Neural progenitor cell (in vitro differentiated cells): ENCODE data around the gene GADL1.

Source experiments
- CTCF ChIP-seq: fragments of 200-600 bp; sonication (generic); IDR thresholded peaks from 2 replicates; pipeline ENCODE4 v1.5.1; 2017; ENCODE audit warnings: antibody characterized with exemption, mild to moderate bottlenecking
- EZH2 ChIP-seq: fragments of 200-600 bp; sonication (generic); IDR thresholded peaks from 2 replicates; pipeline ENCODE4 v1.6.1; 2017; ENCODE audit warnings: antibody characterized with exemption, mild to moderate bottlenecking, moderate library complexity
- EZH2phosphoT487 ChIP-seq: fragments of 200-600 bp; sonication (generic); IDR thresholded peaks from 2 replicates; pipeline ENCODE4 v1.6.1; 2017; ENCODE audit warnings: antibody characterized with exemption

DNA sequence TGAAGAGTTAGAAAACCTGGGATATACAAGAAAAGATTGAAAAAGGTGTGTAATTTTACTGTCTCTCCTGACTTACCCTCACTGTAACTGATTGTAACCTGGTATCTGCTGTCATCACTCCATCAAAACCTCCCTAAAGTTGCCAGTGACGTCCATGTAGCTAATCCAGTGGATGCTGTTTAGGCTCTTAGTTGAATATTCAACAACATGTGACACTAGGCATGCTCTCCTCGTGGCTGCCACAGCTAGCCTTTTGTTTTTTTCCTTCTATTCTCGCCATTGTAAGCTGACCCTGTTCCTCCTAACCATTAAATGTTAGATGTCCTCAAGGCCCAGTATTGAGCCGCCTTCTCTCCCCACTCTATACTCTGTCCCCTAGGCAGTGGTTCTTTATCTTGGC, 41.6 kb downstream of the GADL1 start:
- TF ChIP-seq CTCF: no peak
- no peak for TF ChIP-seq EZH2
- TF ChIP-seq EZH2phosphoT487: no peak
